Keratinocyte (primary cell): ENCODE measurements around the gene NCKAP1.

Source experiments
- CTCF ChIP-seq, 3 experiments: IDR thresholded peaks in 1 of 3; conservative IDR thresholded peaks in 1 of 3; optimal IDR thresholded peaks in 1 of 3; 2 replicates in 2 of 3; 3 replicates in 1 of 3; pipeline versions ENCODE3 to v1.5.1; 2011; ENCODE audit warnings: low read length in 3 of 3, mild to moderate bottlenecking in 3 of 3, moderate library complexity in 2 of 3, control low read depth in 1 of 3, inconsistent platforms in 1 of 3; ENCODE audit not compliant: insufficient read depth in 2 of 3; ENCODE audit errors: extremely low read depth in 1 of 3
- EZH2 ChIP-seq: IDR thresholded peaks from one replicate; pipeline ENCODE4 v1.6.1; 2012; ENCODE audit warnings: inconsistent platforms, mild to moderate bottlenecking, low read length, moderate library complexity

GRCh38 chr2:182962641-182963040 is 75.6 kb downstream of the NCKAP1 start:
- TF ChIP-seq CTCF (optimal IDR thresholded peaks at IDR 0.05 in 1 of 3, IDR thresholded peaks at IDR 0.05 in 1 of 3, conservative IDR thresholded peaks at IDR 0.05 in 1 of 3; ENCODE audit: extremely low read depth in 1 of 3, insufficient read depth in 2 of 3, low read length in 3 of 3) (no peak), EZH2 (no peak)
